K562 (cell line): ENCODE measurements around the gene KCNMB2. TPM values are rescaled to one million over a fixed set of nuclear protein-coding genes. Genes with fewer than 3 reads are reported as not detected.

ENCODE experiments used
- ATAC-seq: fragments of 200-7000 bp; cut with Tn5 transposase; 3 replicates; pipeline ENCODE4 v1.9.1; 2020; ENCODE audit warnings: moderate library complexity
- BruUV-seq: library from RNA; stranded (reverse); fragments of 400-500 nt; replicated peaks from 2 replicates; lab custom pipeline; 2021; lab: Mats Ljungman, UMichigan
- CTCF ChIA-PET: fragments of 300-600 bp; formaldehyde crosslinking; extraction: SDS; loops from one replicate; lab custom pipeline; 2021; ENCODE audit warnings: low intra/inter-chr PET ratio; lab: Yijun Ruan, JAX
- POLR2A ChIA-PET: fragments of 300-600, 350-650 bp; sonication (Branson Sonifier 250); formaldehyde crosslinking; extraction: SDS; loops from one replicate; lab custom pipeline; 2021; ENCODE audit warnings: antibody characterized with exemption, inconsistent platforms; lab: Yijun Ruan, JAX
- DNase-seq, 4 experiments: peaks; one replicate each; pipeline versions ENCODE4 v3.0.0 to v3.0.0-alpha.2; 2011 to 2018; ENCODE audit warnings: low spot score in 3 of 4, mixed read lengths in 3 of 4; ENCODE audit errors: extremely low read depth in 1 of 4
- FAIRE-seq: peaks from 2 replicates; lab custom pipeline; 2011; peaks lifted over from hg19 to GRCh38; lab: Jason Lieb, UNC
- H2AFZ ChIP-seq: 2 replicates; pipeline ENCODE4 v1.6.0; 2011; ENCODE audit warnings: low read depth, low read length, control low read depth, inconsistent platforms
- H3K27ac ChIP-seq: fragments of 200-600 bp; 3 replicates; pipeline ENCODE4 v1.8.0; 2011; ENCODE audit warnings: low read depth, mild to moderate bottlenecking, control low read depth, inconsistent platforms, low read length, moderate library complexity, mixed read lengths; ENCODE audit errors: extremely low read depth
- H3K27me3 ChIP-seq, 2 experiments: fragments of 300-600 bp in 1 of 2; 2 replicates in 1 of 2; 3 replicates in 1 of 2; pipeline versions ENCODE4 v1.6.0 to v1.8.0; 2011; ENCODE audit warnings: inconsistent platforms in 2 of 2, low read length in 2 of 2, mild to moderate bottlenecking in 1 of 2, mixed read lengths in 1 of 2, moderate library complexity in 1 of 2; ENCODE audit not compliant: control insufficient read depth in 2 of 2, insufficient read depth in 2 of 2
- H3K36me3 ChIP-seq: fragments of 300-600 bp; 3 replicates; pipeline ENCODE4 v1.8.0; 2011; ENCODE audit warnings: mild to moderate bottlenecking, low read length, inconsistent platforms; ENCODE audit not compliant: control insufficient read depth, insufficient read depth
- H3K4me1 ChIP-seq, 2 experiments: fragments of 200-600 bp in 1 of 2; replicated peaks in 1 of 2; 2 replicates in 1 of 2; 3 replicates in 1 of 2; pipeline versions ENCODE4 v1.5.1 to v1.8.0; 2011; ENCODE audit warnings: inconsistent platforms in 2 of 2, low read length in 2 of 2, mild to moderate bottlenecking in 1 of 2, mixed read lengths in 1 of 2, moderate library complexity in 1 of 2; ENCODE audit not compliant: control insufficient read depth in 2 of 2, insufficient read depth in 2 of 2
- H3K4me2 ChIP-seq: 2 replicates; pipeline ENCODE4 v1.6.1; 2011; ENCODE audit warnings: low read length, control low read depth, inconsistent platforms, mixed read lengths; ENCODE audit not compliant: insufficient read depth
- H3K4me3 ChIP-seq: fragments of 200-600 bp; sonication (generic), shearing (Covaris generic); 2 replicates; pipeline ENCODE4 v1.5.1; 2016; ENCODE audit warnings: control low read depth, inconsistent platforms
- H3K79me2 ChIP-seq: fragments of 200-600 bp; 3 replicates; pipeline ENCODE4 v1.8.0; 2011; ENCODE audit warnings: low read length, inconsistent platforms; ENCODE audit not compliant: control insufficient read depth, insufficient read depth
- H3K9ac ChIP-seq, 2 experiments: 2 replicates each; pipeline versions ENCODE4 v1.6.0 to v1.6.1; 2011; ENCODE audit warnings: low read depth in 2 of 2, low read length in 2 of 2, control low read depth in 1 of 2, inconsistent platforms in 1 of 2, mild to moderate bottlenecking in 1 of 2, mixed read lengths in 1 of 2; ENCODE audit not compliant: insufficient read depth in 1 of 2
- H3K9me1 ChIP-seq: one replicate; pipeline ENCODE4 v1.6.0; 2011; ENCODE audit warnings: inconsistent platforms, mild to moderate bottlenecking, low read length, moderate library complexity; ENCODE audit not compliant: control insufficient read depth, insufficient read depth
- H3K9me3 ChIP-seq: replicated peaks from 2 replicates; pipeline ENCODE4 v1.5.1; 2011; ENCODE audit warnings: low read depth, low read length, inconsistent platforms; ENCODE audit not compliant: control insufficient read depth, insufficient read depth
- H4K20me1 ChIP-seq: replicated peaks from 2 replicates; pipeline ENCODE4 v1.6.1; 2011; ENCODE audit warnings: low read length, inconsistent platforms, mixed read lengths; ENCODE audit not compliant: control insufficient read depth, insufficient read depth
- CAMTA2 ChIP-seq: fragments of 250-450 bp; sonication (Bioruptor Pico); conservative IDR thresholded peaks from 2 replicates; pipeline ENCODE4 v1.5.1; 2022
- E2F6 ChIP-seq, 2 experiments: IDR thresholded peaks; 2 replicates each; pipeline ENCODE4 v1.6.1; 2011; ENCODE audit warnings: borderline replicate concordance in 1 of 2, control low read depth in 1 of 2, low read depth in 1 of 2, low read length in 1 of 2, mild to moderate bottlenecking in 1 of 2, mixed read lengths in 1 of 2, moderate library complexity in 1 of 2; ENCODE audit not compliant: insufficient read depth in 1 of 2, insufficient read length in 1 of 2, poor library complexity in 1 of 2, severe bottlenecking in 1 of 2; ENCODE audit errors: extremely low read depth in 1 of 2
- ELF2 ChIP-seq: fragments of 250-450 bp; sonication (Bioruptor Pico); IDR thresholded peaks from 2 replicates; pipeline ENCODE4 v1.5.0; 2021; ENCODE audit warnings: mild to moderate bottlenecking
- FOXK2 ChIP-seq, 2 experiments: fragments of 450-650 bp; IDR thresholded peaks in 1 of 2; conservative IDR thresholded peaks in 1 of 2; 2 replicates each; pipeline ENCODE4 v1.6.1; 2016; ENCODE audit warnings: low read depth in 2 of 2, mild to moderate bottlenecking in 1 of 2
- GTF2B ChIP-seq: IDR thresholded peaks from 2 replicates; pipeline ENCODE4 v1.6.1; 2011; ENCODE audit not compliant: insufficient read length; ENCODE audit errors: extremely low read depth
- HNRNPK ChIP-seq: fragments of 200-400 bp; formaldehyde crosslinking; IDR thresholded peaks from one replicate; pipeline ENCODE4 v1.6.1; 2018; ENCODE audit warnings: mild to moderate bottlenecking, low read depth, low read length; ENCODE audit not compliant: poor library complexity, severe bottlenecking
- KLF16 ChIP-seq: IDR thresholded peaks from 2 replicates; pipeline ENCODE4 v1.6.1; 2016; ENCODE audit warnings: antibody characterized with exemption
- POLR2G ChIP-seq: fragments of 200-400 bp; formaldehyde crosslinking; IDR thresholded peaks from 2 replicates; pipeline ENCODE4 v1.6.1; 2017; ENCODE audit warnings: low read depth, mild to moderate bottlenecking, antibody characterized with exemption, low read length, moderate library complexity
- RFX1 ChIP-seq: fragments of 450-650 bp; IDR thresholded peaks from 2 replicates; pipeline ENCODE4 v1.6.1; 2016; ENCODE audit warnings: mild to moderate bottlenecking, moderate library complexity
- ZEB2 ChIP-seq: fragments of 450-650 bp; IDR thresholded peaks from 2 replicates; pipeline ENCODE4 v1.6.1; 2016
- ZNF395 ChIP-seq: fragments of 200-800 bp; sonication (Bioruptor generic); IDR thresholded peaks from 2 replicates; pipeline ENCODE4 v1.6.1; 2017; ENCODE audit warnings: missing genetic modification characterization, missing compliant biosample characterization
- WGBS: fragments of 100-300 bp; shearing (Covaris generic); methylation state at CpG from one replicate; pipeline ENCODE4 v1.1.6; 2016; ENCODE audit warnings: low coverage, mixed read lengths; ENCODE audit not compliant: insufficient coverage; ENCODE audit errors: missing lambda C conversion rate; 5-methylcytosine and 5-hydroxymethylcytosine counted together
- in situ Hi-C: fragments of 300-500 bp; cut with MboI; formaldehyde crosslinking; loops from 4 replicates; pipeline ENCODE4 v1.15.0; 2018; ENCODE audit warnings: inconsistent platforms, mixed read lengths
- intact Hi-C: fragments of 100-400 bp; cut with micrococcal nuclease; formaldehyde crosslinking; loops from 2 replicates; pipeline ENCODE4 v1.14.2; 2022
- polyA plus RNA-seq, 8 experiments: library from polyadenylated mRNA; depleted of rRNA in 4 of 8; stranded (reverse) in 5 of 8; unstranded in 3 of 8; fragments of >200 nt; fragmentation: Nextera tagmentation in 2 of 8; fragmentation: Illumina TruSeq in 1 of 8; extraction: Ambion mirVana in 2 of 8; extraction: Trizol in 1 of 8; gene quantifications; 2 replicates each; pipeline versions ENCODE4 v1.2.1 to v1.2.3, GENCODE V29; 2011 to 2014; ENCODE audit warnings: inconsistent platforms in 1 of 8, missing spikeins in 1 of 8
- total RNA-seq, 7 experiments: library from RNA; depleted of rRNA in 6 of 7; stranded (reverse); fragments of >200 nt in 6 of 7; fragmentation: Illumina TruSeq in 2 of 7; extraction: Trizol in 2 of 7; gene quantifications; 2 replicates each; pipeline versions ENCODE4 v1.2.1 to v1.2.3, GENCODE V29; 2011 to 2021; ENCODE audit warnings: low replicate concordance in 1 of 7
- TF ChIP-seq, protein P1 (sequence below): fragments of 450-650 bp; IDR thresholded peaks from 2 replicates; pipeline ENCODE4 v1.7.0; 2016; ENCODE audit warnings: borderline replicate concordance

Gene KCNMB2
- total and polyA plus RNA-seq, 9 of the 15 experiments (the other 6 are each of a cell fraction or from before 2014, with no cell fraction given), result 0.04 to 0.15 TPM; not detected in 7

GRCh38 chr3:178868681-178869080 lies 332.4 kb downstream of the KCNMB2 start:
- DNase-seq, result no peak
- Histone ChIP-seq H3K27ac (no peak overlapping the region), H3K9me1 (no peaks in the 10 kb centered on the region), H4K20me1 (no peaks in the 10 kb centered on the region), H3K36me3 (no peaks in the 10 kb centered on the region), H3K27me3 (no peaks in the 10 kb centered on the region), H3K9me3 (no peaks in the 10 kb centered on the region), H3K4me2 (no peak overlapping the region), H2AFZ (no peak overlapping the region), H3K9ac (no peak overlapping the region), H3K4me1 (no peaks in the 10 kb centered on the region), H3K4me3 (no peak overlapping the region), H3K79me2 (no peaks in the 10 kb centered on the region)
- CTCF ChIA-PET, result no interaction called here
- in situ Hi-C loops (no loop called here), intact Hi-C loops (no loop called here)
- no peak for FAIRE-seq
- 0% methylated on average over 2 of the region's 2 CpGs for WGBS
- TF ChIP-seq HNRNPK (no peak), E2F6 (IDR thresholded peaks at IDR 0.05; ENCODE audit: borderline replicate concordance in 1 of 2, extremely low read depth in 1 of 2, insufficient read depth in 1 of 2, insufficient read length in 1 of 2, low read depth in 1 of 2, low read length in 1 of 2, poor library complexity in 1 of 2, severe bottlenecking in 1 of 2) (no peak), ZNF395 (CRISPR knock-in tag) (no peak), ELF2 (CRISPR knock-in tag) (no peak), RFX1 (no peak), ZEB2 (no peak), GTF2B (no peak), FOXK2 (conservative IDR thresholded peaks at IDR 0.05 in 1 of 2, IDR thresholded peaks at IDR 0.05 in 1 of 2; ENCODE audit: low read depth in 2 of 2) (no peak), KLF16 (no peak), POLR2G (no peak), CAMTA2 (no peak)
- TF ChIP-seq, protein P1, sequence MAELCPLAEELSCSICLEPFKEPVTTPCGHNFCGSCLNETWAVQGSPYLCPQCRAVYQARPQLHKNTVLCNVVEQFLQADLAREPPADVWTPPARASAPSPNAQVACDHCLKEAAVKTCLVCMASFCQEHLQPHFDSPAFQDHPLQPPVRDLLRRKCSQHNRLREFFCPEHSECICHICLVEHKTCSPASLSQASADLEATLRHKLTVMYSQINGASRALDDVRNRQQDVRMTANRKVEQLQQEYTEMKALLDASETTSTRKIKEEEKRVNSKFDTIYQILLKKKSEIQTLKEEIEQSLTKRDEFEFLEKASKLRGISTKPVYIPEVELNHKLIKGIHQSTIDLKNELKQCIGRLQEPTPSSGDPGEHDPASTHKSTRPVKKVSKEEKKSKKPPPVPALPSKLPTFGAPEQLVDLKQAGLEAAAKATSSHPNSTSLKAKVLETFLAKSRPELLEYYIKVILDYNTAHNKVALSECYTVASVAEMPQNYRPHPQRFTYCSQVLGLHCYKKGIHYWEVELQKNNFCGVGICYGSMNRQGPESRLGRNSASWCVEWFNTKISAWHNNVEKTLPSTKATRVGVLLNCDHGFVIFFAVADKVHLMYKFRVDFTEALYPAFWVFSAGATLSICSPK, result no peak
- POLR2A ChIA-PET, result interaction anchor here (0.6 to 1.0 kb wide), 2 partner anchors 14 to 438 kb away, joined by 3 read pairs; no protein-coding TSS in a partner anchor
- no peak for ATAC-seq
- no TSS peak for BruUV-seq
